ENCODE results near the gene CHCHD6.

- TF ChIP-seq POLR2A (IDR thresholded peaks at IDR 0.05; ENCODE audit: low read depth, low read length), result no peak
- no peak for TF ChIP-seq POLR2AphosphoS5 (IDR thresholded peaks at IDR 0.05; ENCODE audit: low read depth, low read length)
- no peak for TF ChIP-seq TAF1 (IDR thresholded peaks at IDR 0.05; ENCODE audit: borderline replicate concordance, low read depth, low read length)
Observed at GRCh38 chr3:126917232-126917804, 213.3 kb downstream of the CHCHD6 start.

All from GM12892 (cell line).